ENCODE measurements around the gene DPPA5.

DNA sequence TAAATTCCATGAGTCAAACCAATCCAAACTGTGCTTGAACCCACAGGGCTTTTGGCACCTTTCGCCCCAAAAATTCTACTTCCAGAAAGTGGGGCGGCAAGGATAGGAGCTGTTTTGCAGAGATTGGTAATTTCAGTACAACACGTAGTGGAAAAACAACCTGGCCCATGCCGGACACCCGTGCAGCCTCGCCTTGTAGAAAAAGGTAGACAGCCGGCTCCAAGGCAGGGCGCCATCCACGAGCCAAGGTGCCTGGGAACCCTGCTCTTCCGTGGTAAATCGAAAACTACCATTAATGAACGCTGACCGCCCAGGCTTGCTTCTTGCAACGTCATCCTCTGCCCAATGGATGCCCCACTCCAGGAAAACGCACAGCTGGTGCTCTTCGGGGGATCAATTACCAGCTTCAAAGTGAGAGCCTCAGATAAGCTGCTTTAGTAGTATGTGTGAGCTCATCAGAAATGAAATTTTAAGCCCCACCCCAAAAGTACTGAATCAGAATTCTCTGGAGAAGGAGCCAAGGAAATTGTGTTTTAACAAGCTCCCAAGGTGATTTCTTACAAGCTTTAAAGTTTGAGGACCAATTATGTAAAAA, 13.8 kb upstream of the DPPA5 start:
- TF ChIP-seq, protein P1, sequence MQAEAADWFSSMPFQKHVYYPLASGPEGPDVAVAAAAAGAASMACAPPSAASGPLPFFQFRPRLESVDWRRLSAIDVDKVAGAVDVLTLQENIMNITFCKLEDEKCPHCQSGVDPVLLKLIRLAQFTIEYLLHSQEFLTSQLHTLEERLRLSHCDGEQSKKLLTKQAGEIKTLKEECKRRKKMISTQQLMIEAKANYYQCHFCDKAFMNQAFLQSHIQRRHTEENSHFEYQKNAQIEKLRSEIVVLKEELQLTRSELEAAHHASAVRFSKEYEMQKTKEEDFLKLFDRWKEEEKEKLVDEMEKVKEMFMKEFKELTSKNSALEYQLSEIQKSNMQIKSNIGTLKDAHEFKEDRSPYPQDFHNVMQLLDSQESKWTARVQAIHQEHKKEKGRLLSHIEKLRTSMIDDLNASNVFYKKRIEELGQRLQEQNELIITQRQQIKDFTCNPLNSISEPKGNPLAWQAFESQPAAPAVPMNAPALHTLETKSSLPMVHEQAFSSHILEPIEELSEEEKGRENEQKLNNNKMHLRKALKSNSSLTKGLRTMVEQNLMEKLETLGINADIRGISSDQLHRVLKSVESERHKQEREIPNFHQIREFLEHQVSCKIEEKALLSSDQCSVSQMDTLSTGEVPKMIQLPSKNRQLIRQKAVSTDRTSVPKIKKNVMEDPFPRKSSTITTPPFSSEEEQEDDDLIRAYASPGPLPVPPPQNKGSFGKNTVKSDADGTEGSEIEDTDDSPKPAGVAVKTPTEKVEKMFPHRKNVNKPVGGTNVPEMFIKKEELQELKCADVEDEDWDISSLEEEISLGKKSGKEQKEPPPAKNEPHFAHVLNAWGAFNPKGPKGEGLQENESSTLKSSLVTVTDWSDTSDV (CRISPR knock-in tag; IDR thresholded peaks at IDR 0.05): no peak
- no peak for TF ChIP-seq ZNF740 (CRISPR knock-in tag; IDR thresholded peaks at IDR 0.05)

All from HepG2 (cell line).